Calu3 (cell line): Measurements from ENCODE around the gene GAP43. TPM values are rescaled to one million over a fixed set of nuclear protein-coding genes. Genes with fewer than 3 reads are reported as not detected.

ENCODE experiments used
- BruUV-seq: library from RNA; stranded (reverse); fragments of 400-500 nt; replicated peaks from 2 replicates; lab custom pipeline; 2021; lab: Mats Ljungman, UMichigan
- CTCF ChIA-PET: fragments of 300-600 bp; sonication (Branson Sonifier 250); formaldehyde crosslinking; loops from one replicate; lab custom pipeline; 2022; ENCODE audit warnings: antibody characterized with exemption; lab: Charles Lee
- DNase-seq: peaks from one replicate; pipeline ENCODE4 v3.0.0; 2022
- H3K27ac Mint-ChIP-seq: one replicate; pipeline ENCODE4 v1.8.0; 2022; ENCODE audit warnings: mixed read lengths; ENCODE audit not compliant: unreplicated experiment
- H3K27me3 Mint-ChIP-seq: one replicate; pipeline ENCODE4 v1.8.0; 2022; ENCODE audit warnings: mixed read lengths; ENCODE audit not compliant: unreplicated experiment
- H3K36me3 Mint-ChIP-seq: one replicate; pipeline ENCODE4 v1.8.0; 2022; ENCODE audit warnings: mild to moderate bottlenecking, moderate library complexity, mixed read lengths; ENCODE audit not compliant: insufficient read depth, unreplicated experiment
- H3K4me1 Mint-ChIP-seq: one replicate; pipeline ENCODE4 v1.8.0; 2022; ENCODE audit warnings: mild to moderate bottlenecking, low read depth, mixed read lengths; ENCODE audit not compliant: unreplicated experiment
- H3K4me3 Mint-ChIP-seq: one replicate; pipeline ENCODE4 v1.8.0; 2022; ENCODE audit warnings: mild to moderate bottlenecking, low read depth, moderate library complexity, mixed read lengths; ENCODE audit not compliant: unreplicated experiment
- H3K9me3 Mint-ChIP-seq: one replicate; pipeline ENCODE4 v1.8.0; 2022; ENCODE audit warnings: low read depth, mixed read lengths; ENCODE audit not compliant: unreplicated experiment
- intact Hi-C: fragments of 100-400 bp; cut with micrococcal nuclease; formaldehyde crosslinking; loops from one replicate; pipeline ENCODE4 v1.10.0; 2022; ENCODE audit not compliant: unreplicated experiment
- total RNA-seq: library from RNA; stranded (reverse); gene quantifications from 2 replicates; pipeline ENCODE4 v1.2.3, GENCODE V29; 2022
- TF ChIP-seq, protein P1 (sequence below): fragments of 200-600 bp; IDR thresholded peaks from one replicate; pipeline ENCODE4 v1.8.0; 2022; ENCODE audit warnings: antibody characterized with exemption; ENCODE audit not compliant: unreplicated experiment

Gene GAP43
- total RNA-seq, 1 experiment from 2014 or later, result not detected

DNA sequence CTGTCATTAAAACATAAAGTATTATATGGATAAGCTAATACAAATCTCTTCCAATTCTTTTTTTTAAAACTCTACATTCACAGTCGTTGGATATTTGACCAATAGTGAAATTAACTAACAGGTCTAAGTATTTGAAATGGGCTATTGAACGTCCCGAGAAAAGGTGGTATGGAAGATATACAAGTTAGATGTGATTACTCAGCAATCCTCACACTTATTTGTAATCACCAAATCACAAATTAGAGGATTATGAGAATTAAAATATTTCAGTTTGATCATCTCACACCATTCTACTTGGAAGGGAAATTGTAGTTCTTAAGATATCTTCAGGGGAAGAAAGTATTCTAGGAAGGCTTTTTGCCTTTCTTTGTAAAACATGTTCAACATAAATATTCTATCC is 60.5 kb downstream of the GAP43 start:
- DNase-seq, result no peak
- Mint-ChIP-seq H3K4me1 (no peaks in the 10 kb centered on the region), H3K27ac (no peak overlapping the region), H3K27me3 (no peaks in the 10 kb centered on the region), H3K4me3 (no peak overlapping the region), H3K9me3 (no peaks in the 10 kb centered on the region), H3K36me3 (no peaks in the 10 kb centered on the region)
- TF ChIP-seq, protein P1, sequence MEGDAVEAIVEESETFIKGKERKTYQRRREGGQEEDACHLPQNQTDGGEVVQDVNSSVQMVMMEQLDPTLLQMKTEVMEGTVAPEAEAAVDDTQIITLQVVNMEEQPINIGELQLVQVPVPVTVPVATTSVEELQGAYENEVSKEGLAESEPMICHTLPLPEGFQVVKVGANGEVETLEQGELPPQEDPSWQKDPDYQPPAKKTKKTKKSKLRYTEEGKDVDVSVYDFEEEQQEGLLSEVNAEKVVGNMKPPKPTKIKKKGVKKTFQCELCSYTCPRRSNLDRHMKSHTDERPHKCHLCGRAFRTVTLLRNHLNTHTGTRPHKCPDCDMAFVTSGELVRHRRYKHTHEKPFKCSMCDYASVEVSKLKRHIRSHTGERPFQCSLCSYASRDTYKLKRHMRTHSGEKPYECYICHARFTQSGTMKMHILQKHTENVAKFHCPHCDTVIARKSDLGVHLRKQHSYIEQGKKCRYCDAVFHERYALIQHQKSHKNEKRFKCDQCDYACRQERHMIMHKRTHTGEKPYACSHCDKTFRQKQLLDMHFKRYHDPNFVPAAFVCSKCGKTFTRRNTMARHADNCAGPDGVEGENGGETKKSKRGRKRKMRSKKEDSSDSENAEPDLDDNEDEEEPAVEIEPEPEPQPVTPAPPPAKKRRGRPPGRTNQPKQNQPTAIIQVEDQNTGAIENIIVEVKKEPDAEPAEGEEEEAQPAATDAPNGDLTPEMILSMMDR, result no peak
- intact Hi-C loops, result no loop called here
- CTCF ChIA-PET, result no interaction called here
- BruUV-seq, result no TSS peak

GRCh38 chr3:115685097-115685496 is 61.8 kb downstream of the GAP43 start:
- no peak overlapping the region for H3K4me3 Mint-ChIP-seq
- BruUV-seq, result no TSS peak
- H3K9me3 Mint-ChIP-seq, result no peaks in the 10 kb centered on the region
- no peaks in the 10 kb centered on the region for H3K4me1 Mint-ChIP-seq
- TF ChIP-seq, protein P1, result no peak
- DNase-seq, result no peak
- CTCF ChIA-PET, result no interaction called here
- H3K27me3 Mint-ChIP-seq, result no peaks in the 10 kb centered on the region
- intact Hi-C loops, result no loop called here
- no peaks in the 10 kb centered on the region for H3K36me3 Mint-ChIP-seq
- H3K27ac Mint-ChIP-seq, result no peak overlapping the region

DNA sequence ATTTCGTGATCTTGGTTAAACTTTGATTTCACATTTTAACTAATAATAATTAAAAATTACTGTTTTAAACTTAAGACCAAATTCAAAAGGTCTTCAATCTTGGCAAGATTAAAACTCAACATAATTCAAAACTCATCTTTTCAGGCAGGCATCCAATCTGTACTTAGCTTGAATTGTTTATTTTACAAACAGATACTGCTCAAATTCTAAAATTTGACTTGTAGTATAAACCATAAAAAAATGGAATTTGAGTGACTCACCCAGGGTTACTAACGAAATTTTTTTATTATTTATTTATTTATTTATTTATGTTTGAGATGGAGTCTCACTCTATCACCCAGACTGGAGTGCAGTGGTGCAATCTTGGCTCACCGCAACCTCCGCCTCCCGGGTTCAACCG is 64.4 kb downstream of the GAP43 start:
- no TSS peak for BruUV-seq
- H3K27ac Mint-ChIP-seq, result no peak overlapping the region
- CTCF ChIA-PET, result no interaction called here
- H3K36me3 Mint-ChIP-seq, result no peaks in the 10 kb centered on the region
- no peaks in the 10 kb centered on the region for H3K4me1 Mint-ChIP-seq
- DNase-seq, result no peak
- no peaks in the 10 kb centered on the region for H3K9me3 Mint-ChIP-seq
- H3K4me3 Mint-ChIP-seq, result no peak overlapping the region
- TF ChIP-seq, protein P1, result no peak
- no peaks in the 10 kb centered on the region for H3K27me3 Mint-ChIP-seq
- intact Hi-C loops, result no loop called here

DNA sequence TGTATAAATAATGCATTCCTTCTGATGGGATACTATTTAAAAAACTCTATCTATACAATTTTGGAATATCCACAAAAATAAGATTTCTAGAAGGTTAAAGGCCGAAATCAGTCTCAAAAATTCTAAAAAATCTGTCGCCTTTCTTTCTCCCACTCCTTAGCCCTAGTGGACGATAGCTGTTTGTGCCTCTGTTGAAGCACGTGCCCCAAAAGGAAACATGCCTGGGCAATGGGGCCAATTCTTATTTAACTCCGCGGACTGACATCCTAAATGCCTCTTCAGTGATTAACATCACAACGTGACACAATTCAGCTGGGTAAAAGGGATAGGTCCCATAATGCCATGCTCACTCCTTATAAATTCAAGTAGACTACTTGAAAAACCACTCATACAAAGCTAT is 65.1 kb downstream of the GAP43 start:
- TF ChIP-seq, protein P1, result no peak
- H3K9me3 Mint-ChIP-seq, result no peaks in the 10 kb centered on the region
- no peaks in the 10 kb centered on the region for H3K27me3 Mint-ChIP-seq
- no peak overlapping the region for H3K27ac Mint-ChIP-seq
- intact Hi-C loops, result no loop called here
- H3K36me3 Mint-ChIP-seq, result no peaks in the 10 kb centered on the region
- CTCF ChIA-PET, result interaction anchor here (0.7 kb wide), 1 partner anchor 273 kb away, joined by 3 read pairs; no protein-coding TSS in a partner anchor
- no peaks in the 10 kb centered on the region for H3K4me1 Mint-ChIP-seq
- no peak overlapping the region for H3K4me3 Mint-ChIP-seq
- DNase-seq, result no peak
- BruUV-seq, result no TSS peak
